ENCODE measurements around the gene PIK3AP1.

PIK3AP1 gene

GRCh38 chr10:96704563-96704962, 15.8 kb downstream of the PIK3AP1 start:
- Histone ChIP-seq H3K9ac (ENCODE audit: low read length) (no peak overlapping the region), H3K4me3 (ENCODE audit: low read length) (no peak overlapping the region), H3K9me3 (replicated peaks; ENCODE audit: insufficient read depth, low read length) (no peaks in the 10 kb centered on the region), H3K79me2 (ENCODE audit: low read length) (no peaks in the 10 kb centered on the region), H4K20me1 (ENCODE audit: insufficient read depth, low read length) (no peaks in the 10 kb centered on the region), H3F3A (ENCODE audit: insufficient read depth, low read length) (peaks cover 8% of the 10 kb centered on the region), H3K27ac (ENCODE audit: low read length) (no peak overlapping the region), H3K4me2 (ENCODE audit: low read depth, low read length) (no peak overlapping the region), H2AFZ (ENCODE audit: low read length) (no peak overlapping the region), H3K9me2 (replicated peaks; ENCODE audit: insufficient read depth, low read length) (no peaks in the 10 kb centered on the region), H3K27me3 (replicated peaks; ENCODE audit: insufficient read depth, low read length) (no peaks in the 10 kb centered on the region), H3K4me1 (ENCODE audit: low read length) (no peaks in the 10 kb centered on the region), H3K36me3 (replicated peaks; ENCODE audit: insufficient read depth, low read length) (no peaks in the 10 kb centered on the region)
- DNase-seq, result no peak
- no peak for TF ChIP-seq EZH2 (optimal IDR thresholded peaks at IDR 0.05; ENCODE audit: low read depth, low read length)
- no peak for TF ChIP-seq CTCF (IDR thresholded peaks at IDR 0.05; ENCODE audit: low read length)
- TF ChIP-seq EZH2phosphoT487 (IDR thresholded peaks at IDR 0.05; ENCODE audit: low read length), result no peak

GRCh38 chr10:96703358-96703757, 17.0 kb downstream of the PIK3AP1 start:
- TF ChIP-seq EZH2phosphoT487 (IDR thresholded peaks at IDR 0.05; ENCODE audit: low read length) (no peak), EZH2 (optimal IDR thresholded peaks at IDR 0.05; ENCODE audit: low read depth, low read length) (no peak), CTCF (IDR thresholded peaks at IDR 0.05; ENCODE audit: low read length) (no peak)
- no peak overlapping the region for H3K4me2 ChIP-seq (ENCODE audit: low read depth, low read length)
- no peak overlapping the region for H3K4me3 ChIP-seq (ENCODE audit: low read length)
- H3K79me2 ChIP-seq (ENCODE audit: low read length), result no peaks in the 10 kb centered on the region
- no peaks in the 10 kb centered on the region for H3K4me1 ChIP-seq (ENCODE audit: low read length)
- no peak overlapping the region for H2AFZ ChIP-seq (ENCODE audit: low read length)
- no peaks in the 10 kb centered on the region for H3K9me2 ChIP-seq (replicated peaks; ENCODE audit: insufficient read depth, low read length)
- no peaks in the 10 kb centered on the region for H3K36me3 ChIP-seq (replicated peaks; ENCODE audit: insufficient read depth, low read length)
- H3F3A ChIP-seq (ENCODE audit: insufficient read depth, low read length), result peaks cover 8% of the 10 kb centered on the region
- H3K9ac ChIP-seq (ENCODE audit: low read length), result no peak overlapping the region
- no peaks in the 10 kb centered on the region for H4K20me1 ChIP-seq (ENCODE audit: insufficient read depth, low read length)
- DNase-seq, result no peak
- no peaks in the 10 kb centered on the region for H3K27me3 ChIP-seq (replicated peaks; ENCODE audit: insufficient read depth, low read length)
- H3K9me3 ChIP-seq (replicated peaks; ENCODE audit: insufficient read depth, low read length), result no peaks in the 10 kb centered on the region
- H3K27ac ChIP-seq (ENCODE audit: low read length), result no peak overlapping the region

- Histone ChIP-seq H4K20me1 (ENCODE audit: insufficient read depth, low read length) (no peaks in the 10 kb centered on the region), H3K27me3 (replicated peaks; ENCODE audit: insufficient read depth, low read length) (peaks cover 3% of the 10 kb centered on the region; the same call in 1 of the 2 replicates), H2AFZ (ENCODE audit: low read length) (no peak overlapping the region), H3K9ac (ENCODE audit: low read length) (no peak overlapping the region), H3K9me3 (replicated peaks; ENCODE audit: insufficient read depth, low read length) (no peaks in the 10 kb centered on the region), H3K27ac (ENCODE audit: low read length) (no peak overlapping the region), H3K4me3 (ENCODE audit: low read length) (no peak overlapping the region), H3K4me1 (ENCODE audit: low read length) (peaks cover 8% of the 10 kb centered on the region), H3F3A (ENCODE audit: insufficient read depth, low read length) (peaks cover 8% of the 10 kb centered on the region), H3K9me2 (replicated peaks; ENCODE audit: insufficient read depth, low read length) (no peaks in the 10 kb centered on the region), H3K4me2 (ENCODE audit: low read depth, low read length) (no peak overlapping the region), H3K79me2 (ENCODE audit: low read length) (no peaks in the 10 kb centered on the region), H3K36me3 (replicated peaks; ENCODE audit: insufficient read depth, low read length) (no peaks in the 10 kb centered on the region)
- TF ChIP-seq CTCF (IDR thresholded peaks at IDR 0.05; ENCODE audit: low read length) (no peak), EZH2 (optimal IDR thresholded peaks at IDR 0.05; ENCODE audit: low read depth, low read length) (no peak), EZH2phosphoT487 (IDR thresholded peaks at IDR 0.05; ENCODE audit: low read length) (no peak)
- DNase-seq, result no peak
These were observed 19.0 kb downstream of the PIK3AP1 start for GRCh38 chr10:96701265-96701664.
